ENCODE results near the gene MAML2. TPM values are rescaled to one million over a fixed set of nuclear protein-coding genes. Genes with fewer than 3 reads are reported as not detected.

MAML2 gene
- total and polyA plus RNA-seq, 2 of the 13 experiments (the other 11 are each of a cell fraction or from before 2014, with no cell fraction given): 2.3 to 25.9 TPM

DNA sequence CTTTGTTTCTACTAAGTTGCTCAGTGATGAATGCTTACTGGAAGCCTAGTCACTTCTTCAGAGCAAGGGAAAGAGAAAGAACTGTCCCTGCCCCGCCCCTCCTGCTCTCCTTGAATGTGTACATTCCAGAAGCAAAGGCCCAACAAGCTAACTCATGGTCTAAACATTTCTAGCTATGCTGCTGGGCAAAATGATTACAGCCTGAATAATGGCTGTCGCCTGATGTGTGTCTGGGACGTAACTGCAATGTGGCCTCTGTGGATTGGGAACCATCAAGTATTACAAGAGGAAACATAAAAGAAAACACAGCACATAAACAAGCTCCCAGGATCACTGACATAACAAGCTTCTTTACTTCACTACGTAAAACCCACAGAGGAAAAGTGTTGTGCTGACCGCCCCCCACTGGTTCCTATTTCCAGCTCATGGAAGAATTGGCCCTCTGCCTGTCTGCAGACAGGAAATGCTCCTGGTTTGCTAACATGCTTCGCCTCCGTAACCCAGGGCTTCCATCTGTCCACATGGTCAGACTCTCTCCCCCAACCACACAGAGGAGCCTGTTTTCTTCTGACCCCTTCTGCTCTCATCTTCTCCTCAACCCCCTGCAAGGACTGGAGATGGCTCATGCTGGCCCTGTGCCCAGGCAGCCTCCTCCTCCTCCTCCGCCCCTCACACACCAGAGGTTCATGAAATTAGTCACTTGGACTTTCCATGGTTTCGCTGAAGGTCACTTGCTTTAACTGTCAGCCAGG lies 187.2 kb downstream of the MAML2 start:
- WGBS (ENCODE audit: low lambda C conversion rate): 64% methylated on average over 9 of the region's 9 CpGs
- no peaks in the 10 kb centered on the region for H3K9me3 ChIP-seq (ENCODE audit: low read length)
- CTCF ChIA-PET (ENCODE audit: low intra/inter-chr PET ratio, low total read pairs): no interaction called here
- peak; percentile 83 for ATAC-seq
- peak; percentile 64 for DNase-seq (ENCODE audit: low spot score)
- peaks cover 47% of the 10 kb centered on the region for H3K4me1 ChIP-seq (ENCODE audit: insufficient read depth, low read length)
- peak; percentile 59 for FAIRE-seq
- H3K4me3 ChIP-seq (replicated peaks in 1 of 3; ENCODE audit: insufficient read depth in 1 of 3, low read depth in 2 of 3, low read length in 3 of 3): no peak overlapping the region
- peak overlapping the region; percentile 9; the same call in 1 of the 2 replicates for H3K9ac ChIP-seq (ENCODE audit: insufficient read depth, low read depth, low read length)
- peak overlapping the region; percentile 39 for H3K4me2 ChIP-seq (ENCODE audit: low read depth, low read length)
- no TSS peak for BruUV-seq (replicated peaks)
- in situ Hi-C loops (cut with HindIII; ENCODE audit: extremely low pct_ligation_motif_present, low pct_unique_long_range_greater_than_20kb): no loop called here
- H3K36me3 ChIP-seq (replicated peaks in 1 of 2; ENCODE audit: control insufficient read depth in 1 of 2, insufficient read depth in 2 of 2, low read length in 2 of 2): peaks cover 0 to 3% of the 10 kb centered on the region in 2 experiments; a peak in 1 of 5 replicates
- intact Hi-C loops (cut with micrococcal nuclease; ENCODE audit: unreplicated experiment): loop anchor here (1.0 kb wide), 1 partner anchor 144 kb away; no protein-coding TSS in a partner anchor
- H3K79me2 ChIP-seq (ENCODE audit: insufficient read depth, low read length): peaks cover 5% of the 10 kb centered on the region
- H3K27me3 ChIP-seq (ENCODE audit: control insufficient read depth in 1 of 2, insufficient read depth in 2 of 2, low read length in 2 of 2): no peaks in the 10 kb centered on the region
- no peak overlapping the region for H2AFZ ChIP-seq (ENCODE audit: low read length)
- H3K27ac ChIP-seq (ENCODE audit: extremely low read length, insufficient read depth, low read length): peak overlapping the region; percentile 60
- H4K20me1 ChIP-seq (ENCODE audit: insufficient read depth, low read length): no peaks in the 10 kb centered on the region
- POLR2A ChIA-PET: interaction anchor here (0.7 to 1.9 kb wide), 6 partner anchors 11 to 187 kb away, joined by 3 to 13 read pairs (median 4); partner anchors contain the start of gene MAML2
- TF ChIP-seq CEBPG (CRISPR knock-in tag; IDR thresholded peaks at IDR 0.05) (no peak), NONO (IDR thresholded peaks at IDR 0.05) (no peak), NONO (CRISPR knock-in tag; conservative IDR thresholded peaks at IDR 0.05) (no peak), ZMAT3 (CRISPR knock-in tag; conservative IDR thresholded peaks at IDR 0.05) (no peak), RELA (CRISPR knock-in tag; IDR thresholded peaks at IDR 0.05) (no peak), ZBTB1 (CRISPR knock-in tag; IDR thresholded peaks at IDR 0.05; ENCODE audit: borderline replicate concordance) (no peak), JUNB (CRISPR knock-in tag; IDR thresholded peaks at IDR 0.05; ENCODE audit: borderline replicate concordance) (no peak), FOXA1 (IDR thresholded peaks at IDR 0.05) (no peak), FOXA1 (CRISPR knock-in tag; IDR thresholded peaks at IDR 0.05) (no peak), ZNF550 (CRISPR knock-in tag; IDR thresholded peaks at IDR 0.05; ENCODE audit: borderline replicate concordance) (no peak), ZFX (CRISPR knock-in tag; IDR thresholded peaks at IDR 0.05; ENCODE audit: low read depth) (no peak), ASH2L (IDR thresholded peaks at IDR 0.05; ENCODE audit: insufficient read length, low read depth, low read length) (peak; percentile 25), KDM6A (CRISPR knock-in tag; IDR thresholded peaks at IDR 0.05; ENCODE audit: low read depth) (no peak), MYNN (CRISPR knock-in tag; IDR thresholded peaks at IDR 0.05; ENCODE audit: low read depth) (no peak), TBP (CRISPR knock-in tag; IDR thresholded peaks at IDR 0.05) (no peak), SOX6 (IDR thresholded peaks at IDR 0.05) (no peak), SOX6 (CRISPR knock-in tag; IDR thresholded peaks at IDR 0.05) (peak; percentile 19; the same call in 1 of the 2 replicates), PPARG (CRISPR knock-in tag; conservative IDR thresholded peaks at IDR 0.05) (no peak), ZFP62 (CRISPR knock-in tag; IDR thresholded peaks at IDR 0.05) (no peak), ZNF12 (CRISPR knock-in tag; IDR thresholded peaks at IDR 0.05) (no peak), NBN (conservative IDR thresholded peaks at IDR 0.05) (no peak), ZBTB42 (CRISPR knock-in tag; IDR thresholded peaks at IDR 0.05) (no peak)
- TF ChIP-seq, protein P1, sequence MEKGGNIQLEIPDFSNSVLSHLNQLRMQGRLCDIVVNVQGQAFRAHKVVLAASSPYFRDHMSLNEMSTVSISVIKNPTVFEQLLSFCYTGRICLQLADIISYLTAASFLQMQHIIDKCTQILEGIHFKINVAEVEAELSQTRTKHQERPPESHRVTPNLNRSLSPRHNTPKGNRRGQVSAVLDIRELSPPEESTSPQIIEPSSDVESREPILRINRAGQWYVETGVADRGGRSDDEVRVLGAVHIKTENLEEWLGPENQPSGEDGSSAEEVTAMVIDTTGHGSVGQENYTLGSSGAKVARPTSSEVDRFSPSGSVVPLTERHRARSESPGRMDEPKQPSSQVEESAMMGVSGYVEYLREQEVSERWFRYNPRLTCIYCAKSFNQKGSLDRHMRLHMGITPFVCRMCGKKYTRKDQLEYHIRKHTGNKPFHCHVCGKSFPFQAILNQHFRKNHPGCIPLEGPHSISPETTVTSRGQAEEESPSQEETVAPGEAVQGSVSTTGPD (CRISPR knock-in tag; IDR thresholded peaks at IDR 0.05): no peak
- TF ChIP-seq, protein P2, sequence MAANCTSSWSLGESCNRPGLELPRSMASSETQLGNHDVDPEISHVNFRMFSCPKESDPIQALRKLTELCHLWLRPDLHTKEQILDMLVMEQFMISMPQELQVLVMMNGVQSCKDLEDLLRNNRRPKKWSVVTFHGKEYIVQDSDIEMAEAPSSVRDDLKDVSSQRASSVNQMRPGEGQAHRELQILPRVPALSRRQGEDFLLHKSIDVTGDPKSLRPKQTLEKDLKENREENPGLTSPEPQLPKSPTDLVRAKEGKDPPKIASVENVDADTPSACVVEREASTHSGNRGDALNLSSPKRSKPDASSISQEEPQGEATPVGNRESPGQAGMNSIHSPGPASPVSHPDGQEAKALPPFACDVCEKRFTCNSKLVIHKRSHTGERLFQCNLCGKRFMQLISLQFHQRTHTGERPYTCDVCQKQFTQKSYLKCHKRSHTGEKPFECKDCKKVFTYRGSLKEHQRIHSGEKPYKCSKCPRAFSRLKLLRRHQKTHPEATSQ (CRISPR knock-in tag; IDR thresholded peaks at IDR 0.05; ENCODE audit: borderline replicate concordance): no peak
- TF ChIP-seq, protein P3, sequence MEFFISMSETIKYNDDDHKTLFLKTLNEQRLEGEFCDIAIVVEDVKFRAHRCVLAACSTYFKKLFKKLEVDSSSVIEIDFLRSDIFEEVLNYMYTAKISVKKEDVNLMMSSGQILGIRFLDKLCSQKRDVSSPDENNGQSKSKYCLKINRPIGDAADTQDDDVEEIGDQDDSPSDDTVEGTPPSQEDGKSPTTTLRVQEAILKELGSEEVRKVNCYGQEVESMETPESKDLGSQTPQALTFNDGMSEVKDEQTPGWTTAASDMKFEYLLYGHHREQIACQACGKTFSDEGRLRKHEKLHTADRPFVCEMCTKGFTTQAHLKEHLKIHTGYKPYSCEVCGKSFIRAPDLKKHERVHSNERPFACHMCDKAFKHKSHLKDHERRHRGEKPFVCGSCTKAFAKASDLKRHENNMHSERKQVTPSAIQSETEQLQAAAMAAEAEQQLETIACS (CRISPR knock-in tag; IDR thresholded peaks at IDR 0.05): no peak
